Right forelimb (tissue), 1 donor: ENCODE measurements around the gene PTH1R.

Experiments
- DNase-seq: peaks from one replicate; pipeline ENCODE4 v3.0.0-alpha.2; 2018

The PTH1R gene

DNA sequence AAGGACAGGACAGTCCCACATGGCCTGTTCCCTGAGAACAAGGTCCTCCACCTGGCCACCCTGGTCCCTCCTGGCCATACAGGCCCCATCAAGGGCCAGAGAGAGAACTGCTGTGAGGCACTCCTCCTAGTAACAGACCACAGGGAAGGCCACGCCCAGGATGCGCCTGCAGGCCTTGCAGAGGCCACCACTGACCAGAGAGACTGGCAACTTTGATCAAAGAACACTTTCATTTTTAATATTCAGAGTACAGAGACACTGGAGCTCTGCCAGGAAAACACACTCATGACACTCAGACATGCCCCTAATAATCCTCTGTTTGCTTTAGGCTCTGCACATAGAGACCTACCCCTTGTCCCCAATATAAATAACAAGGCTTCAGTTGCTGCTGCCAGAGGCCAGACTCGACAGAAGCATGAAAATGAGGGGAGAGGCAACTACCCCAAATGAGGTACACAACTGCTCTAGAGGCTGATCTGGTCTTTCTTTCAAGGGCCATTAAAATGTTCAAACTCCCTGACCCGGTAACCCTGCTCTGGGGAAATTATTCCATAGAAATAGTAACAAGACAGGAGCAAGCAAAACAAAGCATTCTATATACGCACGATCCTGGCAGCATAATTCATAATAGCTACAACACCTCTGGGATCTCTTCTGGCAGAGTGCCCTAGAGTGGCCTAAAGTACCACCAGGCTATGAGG lies 54.3 kb downstream of the PTH1R start:
- no peak for DNase-seq

DNA sequence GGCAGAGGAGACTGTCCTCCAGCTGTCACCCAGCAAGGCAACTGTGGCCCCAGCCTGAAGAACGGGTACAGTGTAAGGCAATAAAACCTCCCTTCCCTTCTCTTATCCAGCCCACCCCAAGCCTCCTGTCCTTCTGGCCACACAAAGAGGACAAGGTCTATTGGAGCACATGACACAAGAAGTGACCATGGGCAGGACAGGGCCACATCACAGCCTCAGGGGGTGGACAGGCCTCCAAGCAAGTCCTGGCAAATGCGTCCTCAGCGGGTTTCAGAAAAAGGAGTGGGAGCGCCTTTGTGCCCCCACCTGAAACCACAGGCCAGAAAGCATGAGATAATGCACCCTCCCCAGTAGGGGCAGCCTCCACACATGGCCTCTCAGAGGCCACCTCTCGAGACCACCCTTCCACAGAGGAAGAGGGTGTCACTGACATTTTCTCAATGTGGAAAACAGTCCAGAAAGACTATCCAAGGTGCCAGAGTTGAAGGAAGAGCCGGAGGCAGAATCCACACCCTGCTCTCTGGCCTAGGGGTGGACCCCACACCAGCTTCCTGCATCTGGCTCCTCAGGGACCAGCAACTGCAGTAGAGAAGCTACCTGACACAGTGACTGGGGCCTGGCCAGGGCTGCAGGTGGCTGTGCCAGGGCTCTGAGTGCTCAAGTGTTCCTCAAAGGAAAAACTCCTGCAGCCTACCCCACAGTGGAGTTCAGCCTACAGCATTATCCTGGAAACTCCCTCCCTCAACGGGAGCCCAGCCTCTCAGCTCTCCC lies 55.1 kb downstream of the PTH1R start:
- DNase-seq = no peak

DNA sequence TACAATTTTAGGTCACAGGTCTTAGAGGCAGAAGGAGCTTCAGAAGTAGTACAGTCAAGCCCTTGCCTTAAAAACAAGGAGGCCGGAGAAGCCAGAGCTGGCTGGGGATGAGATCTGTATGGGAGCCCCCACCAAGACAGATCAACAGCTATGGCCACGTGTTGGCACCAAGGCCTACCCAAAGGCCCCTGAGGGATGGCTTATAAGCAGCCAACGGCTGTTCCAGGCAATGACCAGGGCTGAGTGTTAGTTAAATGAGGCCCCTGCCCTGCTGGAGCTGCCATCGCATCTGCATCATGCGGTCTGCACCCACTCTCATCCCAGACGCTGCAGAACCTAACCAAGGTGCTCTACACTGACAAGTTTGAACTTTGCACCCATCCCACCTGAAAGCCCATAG lies 55.7 kb downstream of the PTH1R start:
- DNase-seq = no peak

DNA sequence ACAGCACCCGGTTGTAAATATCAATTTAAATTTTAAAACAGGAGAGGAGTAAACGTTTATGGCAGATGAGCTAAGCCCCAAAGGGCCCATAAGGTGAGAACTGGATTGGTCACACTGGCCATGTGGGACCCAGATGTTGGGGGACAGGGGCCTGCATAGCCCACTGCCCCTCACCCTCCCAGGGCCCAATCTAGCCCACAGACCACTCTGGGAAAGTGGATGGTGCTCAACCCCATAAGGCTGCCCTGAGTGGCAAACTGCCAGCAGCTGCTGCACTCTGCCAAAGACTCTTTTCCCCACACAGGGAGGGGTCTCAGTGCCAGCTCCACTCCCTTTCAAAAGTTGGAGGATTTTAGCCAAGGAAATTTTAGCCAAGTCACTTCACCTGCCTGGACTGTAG lies 56.6 kb downstream of the PTH1R start:
- no peak for DNase-seq

DNA sequence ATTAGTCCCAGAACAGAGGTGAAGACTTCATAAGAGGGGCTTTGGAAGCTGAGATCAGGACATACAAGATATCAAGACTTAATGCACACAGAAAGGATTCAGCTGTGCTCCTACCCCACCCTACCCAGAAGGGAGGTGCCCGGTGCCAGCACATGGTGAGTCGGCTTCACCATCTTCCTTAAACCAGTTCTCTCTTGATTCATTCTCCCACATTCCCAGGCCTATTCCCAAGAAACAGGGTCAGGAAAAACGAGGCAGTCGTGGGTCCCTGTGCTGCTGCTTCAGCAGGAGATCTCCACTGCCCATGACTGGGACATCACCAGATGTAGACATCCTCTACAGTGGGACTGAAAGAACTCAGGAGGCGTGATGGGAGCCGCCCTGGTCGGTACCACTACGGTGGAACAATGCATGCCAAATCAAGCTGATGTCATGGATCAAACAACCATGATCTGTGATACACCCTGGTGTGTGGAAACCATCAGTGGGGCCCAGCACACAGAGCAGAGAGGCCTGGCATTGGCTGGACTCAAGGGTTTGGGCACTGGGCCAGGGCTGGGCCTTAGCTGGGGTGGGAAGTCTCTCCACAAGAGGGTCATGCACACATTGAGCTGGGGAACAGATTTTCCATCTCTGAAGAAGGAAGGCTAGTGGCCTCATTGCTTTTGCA lies 57.1 kb downstream of the PTH1R start:
- DNase-seq = no peak

DNA sequence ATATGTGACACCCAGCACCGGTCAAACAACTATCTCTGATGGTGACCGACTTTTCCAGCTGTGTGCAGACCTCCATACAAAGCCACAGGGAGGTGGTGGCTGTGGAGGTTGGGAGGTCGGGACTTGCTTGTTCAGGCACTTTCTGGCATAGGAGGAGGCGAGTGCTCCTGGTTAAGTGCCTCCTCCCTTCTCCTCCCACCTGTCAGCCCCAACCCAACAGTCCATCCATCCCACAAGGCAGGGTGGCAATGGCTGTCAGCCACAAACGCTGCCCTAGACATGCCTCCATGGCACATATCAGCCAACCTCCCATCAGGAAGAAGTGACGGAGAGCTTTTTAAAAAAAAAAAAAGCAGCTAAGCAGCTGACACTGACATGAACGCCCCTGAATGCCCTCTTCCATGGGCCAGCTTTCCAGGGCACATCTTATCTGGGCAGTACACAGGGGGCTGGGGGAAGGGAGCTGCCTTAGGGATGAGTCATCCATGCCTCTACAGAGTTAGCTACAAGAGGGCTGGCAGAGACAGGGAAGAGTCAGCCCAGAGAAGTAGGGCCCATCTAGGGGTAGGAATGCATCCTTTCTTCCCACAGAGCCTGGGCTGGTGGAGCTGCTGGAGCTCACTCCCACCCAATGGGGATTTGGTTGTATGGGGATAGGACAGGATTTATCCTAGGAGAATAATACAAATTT lies 57.8 kb downstream of the PTH1R start:
- no peak for DNase-seq

DNA sequence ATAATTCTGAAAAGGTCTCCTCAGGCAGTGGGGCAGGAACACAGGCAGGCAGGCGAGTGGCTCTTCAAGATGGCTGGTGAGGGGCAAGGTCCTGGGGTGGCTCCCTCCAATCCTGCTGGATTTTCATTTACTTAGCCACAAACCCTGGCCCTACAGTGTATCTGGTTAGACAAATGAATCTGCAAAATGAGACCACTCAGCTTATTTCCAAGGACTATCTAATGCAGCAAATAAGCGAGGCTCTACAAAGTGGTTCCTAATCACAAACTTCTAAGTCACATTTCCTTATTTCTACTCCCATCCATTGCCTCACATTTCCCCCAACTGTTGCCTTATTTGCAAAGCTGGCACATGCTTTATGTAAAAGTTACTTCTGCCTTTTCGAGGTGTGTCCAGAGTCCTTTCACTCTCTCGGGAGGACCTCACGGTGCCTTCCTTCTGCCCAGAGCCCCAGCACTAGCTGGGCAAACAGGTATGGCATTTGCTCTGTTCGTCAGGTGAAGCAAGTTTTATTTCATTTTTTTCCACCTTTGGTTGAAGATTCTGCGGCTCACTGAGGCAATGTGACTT lies 58.6 kb downstream of the PTH1R start:
- DNase-seq = no peak

DNA sequence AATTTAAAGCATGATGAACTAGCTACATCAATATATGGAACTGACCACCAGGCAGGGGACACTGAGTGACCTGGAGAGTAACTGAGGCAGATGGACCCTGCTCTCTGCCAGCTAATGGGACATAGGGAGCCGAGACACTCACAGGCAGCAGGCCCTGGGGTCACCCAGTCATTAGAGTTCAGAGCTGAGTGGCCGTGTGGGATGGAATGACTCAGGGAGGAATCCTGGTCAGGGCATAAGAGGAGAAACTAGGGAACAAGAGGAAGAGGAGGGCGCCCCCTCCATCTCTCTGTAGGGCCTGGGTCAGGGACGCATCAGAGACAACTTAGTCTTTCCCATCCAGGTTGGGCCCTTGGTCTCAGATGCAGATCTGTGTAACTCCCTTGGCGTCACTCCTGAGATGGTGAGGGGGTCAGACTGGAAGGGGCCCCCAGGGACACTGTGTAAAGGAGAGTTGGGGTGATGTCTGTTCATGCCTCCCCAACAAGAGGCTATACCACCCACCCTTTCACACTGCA lies 59.3 kb downstream of the PTH1R start:
- no peak for DNase-seq

DNA sequence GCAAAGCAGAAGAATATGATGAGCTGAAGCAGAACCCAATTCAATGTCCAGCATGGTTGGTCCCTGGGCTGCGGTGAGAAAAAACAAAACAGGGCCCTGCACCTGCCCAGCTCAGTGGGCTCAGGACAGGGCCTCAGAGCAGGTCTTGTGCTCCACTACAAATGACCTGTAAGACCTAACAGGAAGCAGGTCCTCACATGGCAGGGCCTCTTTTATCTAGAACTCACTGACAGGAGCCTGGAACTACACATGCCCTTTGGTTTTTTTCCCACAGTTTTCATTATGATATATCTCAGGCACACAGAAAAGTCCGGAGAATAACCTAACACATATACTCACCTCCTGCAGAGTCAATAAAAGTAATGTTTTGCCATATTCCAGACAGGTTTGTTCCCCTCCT lies 60.6 kb downstream of the PTH1R start:
- DNase-seq = no peak

DNA sequence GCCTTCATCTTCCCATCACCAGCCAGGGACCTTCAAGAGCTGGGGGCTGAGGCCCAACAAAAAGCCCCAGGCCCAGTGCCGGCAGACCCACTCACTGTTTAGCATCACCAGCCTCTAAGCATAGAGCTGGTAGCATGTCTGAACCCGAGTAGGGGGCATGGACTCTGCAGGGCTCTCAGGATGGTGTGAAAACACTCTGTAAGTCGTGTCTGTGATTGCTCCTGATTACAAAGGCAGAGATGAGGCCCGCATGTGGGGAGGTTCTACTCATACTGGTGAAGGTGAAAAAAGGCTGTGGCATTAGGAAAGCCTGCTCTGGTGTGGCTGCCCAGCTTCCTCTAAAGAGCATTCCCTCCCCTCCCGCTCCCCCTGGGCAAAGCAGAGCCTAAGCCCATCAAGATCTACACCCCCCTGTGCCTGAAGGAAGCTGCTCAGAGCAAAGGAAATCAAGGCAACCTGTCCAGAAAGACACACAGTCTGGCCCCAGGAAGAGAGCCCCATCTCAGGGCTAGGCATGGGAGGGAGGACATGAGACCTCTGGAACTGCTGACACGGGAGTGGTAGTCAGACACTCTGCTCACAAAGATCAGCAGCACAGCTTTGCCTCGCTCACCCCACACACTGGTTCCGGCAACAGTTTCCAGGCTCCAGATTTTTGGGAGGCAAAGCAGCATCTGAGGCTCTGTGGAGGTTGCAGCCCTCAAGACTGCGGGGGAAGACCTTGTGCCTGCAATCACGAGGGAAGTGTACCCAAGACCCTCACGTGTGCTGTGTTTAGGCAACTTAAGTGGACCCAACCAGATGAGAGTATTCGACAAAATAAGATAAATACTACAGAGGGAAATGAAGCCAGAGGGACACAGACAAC lies 62.3 kb downstream of the PTH1R start:
- DNase-seq = no peak

DNA sequence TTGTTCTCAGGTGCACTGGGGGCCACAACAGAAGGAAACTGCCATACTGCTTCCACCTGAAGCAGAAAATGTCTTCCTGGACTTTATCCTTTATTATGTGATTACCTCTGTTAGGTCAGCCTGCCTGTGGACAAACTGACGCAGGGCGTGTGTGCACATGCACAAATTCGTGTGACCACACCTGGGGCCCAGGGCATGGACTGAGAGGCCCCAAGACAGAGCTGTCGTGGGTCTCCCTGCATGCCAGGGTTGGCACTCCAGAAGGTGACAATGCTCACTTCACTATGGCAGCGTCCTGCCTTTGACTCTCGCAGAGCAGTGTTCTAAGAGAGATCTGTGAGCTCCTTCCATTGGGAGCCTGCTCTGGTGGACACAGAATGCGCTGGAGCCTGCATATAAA lies 64.6 kb downstream of the PTH1R start:
- DNase-seq = no peak

DNA sequence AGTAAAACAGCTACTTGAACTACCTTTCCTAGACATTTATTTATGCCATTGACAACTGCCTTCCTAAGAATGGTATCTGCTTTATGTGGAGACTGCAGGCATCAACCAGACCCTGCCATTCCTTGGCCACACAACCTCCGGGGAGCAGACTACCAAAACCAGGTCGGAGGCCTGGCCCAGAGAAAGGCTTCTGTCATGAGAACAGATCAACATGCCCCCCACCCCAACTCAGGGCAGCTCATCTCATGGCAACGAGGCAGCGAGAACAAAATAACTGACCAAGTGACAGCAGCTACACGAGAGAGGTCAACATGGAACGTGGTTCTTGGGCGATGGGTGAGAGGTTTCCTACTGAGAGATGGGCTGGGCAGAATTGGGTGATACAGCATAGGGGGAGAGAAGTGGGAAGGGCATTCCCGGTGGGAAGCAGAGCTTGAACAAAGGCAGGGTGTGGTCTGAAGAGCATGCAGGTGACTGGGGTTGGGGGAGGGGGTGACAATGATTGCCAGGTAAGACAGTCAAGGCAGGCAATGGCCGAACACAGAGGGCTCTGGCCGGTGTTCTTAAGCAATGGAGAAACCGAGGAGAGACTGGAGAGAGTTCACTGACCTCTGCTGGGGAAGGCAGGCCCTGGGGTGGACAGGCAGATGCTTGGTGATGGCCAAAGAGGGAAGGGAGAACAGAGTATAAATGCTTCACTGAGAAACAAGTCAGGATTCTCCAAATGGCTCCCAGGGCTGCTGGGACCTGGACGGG lies 65.1 kb downstream of the PTH1R start:
- no peak for DNase-seq

DNA sequence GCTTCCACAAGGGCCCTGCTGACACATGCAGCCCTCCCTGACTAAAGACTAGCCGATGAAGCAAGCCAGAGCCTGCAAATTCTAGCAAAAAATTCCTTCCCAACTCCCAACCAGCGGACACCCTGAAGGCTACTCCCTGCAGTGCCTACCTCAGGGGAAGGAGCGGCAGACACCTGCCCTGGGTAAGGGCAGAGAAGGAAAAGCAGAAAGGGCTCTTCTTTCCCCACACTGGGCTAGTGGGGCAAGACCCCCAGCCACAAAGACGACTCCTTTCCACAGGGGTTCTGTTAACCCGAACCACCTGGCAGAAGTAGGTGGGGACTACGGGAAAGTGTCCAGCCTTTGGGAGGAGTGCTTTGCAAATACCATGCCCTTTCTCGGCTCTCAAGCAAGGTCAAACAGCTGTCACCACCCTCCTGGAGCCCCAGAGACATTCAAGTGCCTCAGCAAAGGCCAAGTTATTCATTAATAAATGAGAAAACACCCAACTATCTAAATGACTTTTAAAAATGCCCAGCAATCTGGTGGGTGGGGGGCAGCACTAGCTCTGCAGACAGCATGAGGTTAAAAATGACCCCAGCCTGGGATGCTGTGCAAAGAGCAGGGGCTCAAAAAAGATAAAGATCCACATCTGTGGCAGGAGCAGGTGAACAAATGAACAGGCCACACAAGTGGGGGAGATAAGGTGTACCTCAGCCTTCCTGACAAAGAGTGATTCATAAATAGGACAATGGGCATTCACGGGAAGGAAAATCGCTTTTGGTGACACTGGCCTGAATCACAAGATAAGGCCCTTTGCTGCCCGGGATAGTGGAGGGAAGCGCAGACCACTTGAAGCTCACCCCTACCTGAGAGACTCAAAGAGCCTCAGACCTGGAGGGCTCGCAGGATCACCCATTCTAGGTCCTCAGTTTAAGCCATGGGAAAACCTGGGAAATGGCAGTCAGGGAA lies 66.0 kb downstream of the PTH1R start:
- no peak for DNase-seq

DNA sequence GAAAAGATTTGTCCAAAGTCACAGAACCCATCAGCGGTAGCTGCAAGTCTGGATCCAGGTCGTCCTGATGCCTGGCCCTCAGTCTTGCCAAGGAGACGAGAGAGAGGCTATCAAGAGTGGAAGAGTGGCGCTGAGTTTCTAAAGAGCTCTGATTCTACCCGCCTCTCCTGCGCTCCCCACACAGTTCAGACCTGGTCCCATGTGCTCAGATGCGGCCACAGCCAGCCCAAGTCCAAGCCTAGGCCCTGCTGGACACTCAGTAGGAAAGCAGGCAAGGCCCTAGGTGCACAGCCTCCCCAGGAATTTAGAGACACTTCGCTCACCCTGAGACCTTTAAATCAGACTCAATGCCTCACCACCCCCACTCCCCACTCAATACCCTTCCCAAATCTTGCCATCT lies 66.7 kb downstream of the PTH1R start:
- DNase-seq = no peak

DNA sequence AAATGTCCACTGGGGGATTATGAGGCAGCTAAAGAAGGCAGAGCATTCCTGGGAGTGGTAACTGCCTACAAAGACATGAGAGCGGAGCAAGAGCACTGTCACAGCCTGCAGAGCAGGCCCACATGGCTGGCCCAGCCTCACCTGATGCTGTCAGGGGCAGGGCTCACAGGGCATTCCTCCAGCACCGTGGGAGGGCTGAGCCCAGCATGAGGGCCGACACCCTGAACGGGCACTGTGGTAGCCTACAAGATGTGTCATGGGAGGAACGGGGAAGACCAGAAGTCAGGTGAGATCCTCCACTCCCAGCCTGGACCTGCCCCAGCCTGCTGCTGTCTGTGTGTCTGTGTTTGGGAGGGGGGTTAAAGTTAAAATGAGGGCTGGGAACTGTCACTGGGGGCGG lies 68.9 kb downstream of the PTH1R start:
- DNase-seq = no peak

DNA sequence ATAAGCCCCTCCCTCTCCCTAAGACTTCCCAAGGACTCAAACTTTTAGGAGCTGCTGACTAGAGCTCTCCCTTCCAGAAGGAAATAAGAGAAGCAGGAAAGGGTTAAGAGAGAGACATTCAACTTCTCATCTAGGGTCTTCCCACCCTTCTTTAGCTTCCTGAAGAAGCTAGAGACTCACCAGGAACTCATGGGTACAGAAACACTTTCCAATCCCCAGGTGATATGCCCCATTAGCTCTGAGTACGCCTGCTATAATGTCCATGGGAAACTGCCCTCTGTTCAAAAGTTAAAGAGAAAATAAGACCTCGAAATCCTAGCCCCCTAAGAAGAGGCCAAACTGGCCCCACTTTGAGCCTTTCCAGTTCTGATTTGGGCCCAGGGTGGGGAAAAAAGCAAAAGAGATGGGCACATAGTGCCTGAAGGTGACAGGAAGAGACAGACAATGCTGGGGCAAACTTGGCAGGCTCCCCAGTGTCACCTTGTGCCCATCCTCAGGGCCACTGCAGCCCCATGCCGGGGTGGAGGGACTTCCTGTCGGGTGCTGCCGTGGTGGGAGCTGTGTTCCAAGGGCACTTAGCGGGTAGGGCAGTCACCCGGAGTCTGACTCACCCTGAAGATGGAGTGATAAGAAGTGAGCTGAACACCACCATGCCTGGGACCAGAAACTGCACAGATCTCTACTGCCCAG lies 69.5 kb downstream of the PTH1R start:
- no peak for DNase-seq

DNA sequence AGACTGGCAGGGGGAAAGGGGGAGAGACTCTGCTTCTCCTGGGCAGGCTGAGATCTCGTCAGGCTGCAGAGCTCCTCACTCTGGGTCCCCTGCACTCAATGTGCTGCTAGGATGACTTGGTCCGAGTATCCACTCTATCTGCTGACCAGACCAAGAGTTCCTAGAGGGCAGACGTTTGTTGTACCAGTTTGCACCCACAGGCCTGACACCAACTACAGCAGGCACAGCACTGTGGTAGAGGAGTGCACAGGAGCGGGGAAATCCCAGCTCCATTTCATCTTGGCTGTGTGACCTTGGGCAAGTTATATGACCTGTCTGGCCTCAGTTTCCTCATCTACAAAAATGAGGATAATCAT lies 70.0 kb downstream of the PTH1R start:
- no peak for DNase-seq

DNA sequence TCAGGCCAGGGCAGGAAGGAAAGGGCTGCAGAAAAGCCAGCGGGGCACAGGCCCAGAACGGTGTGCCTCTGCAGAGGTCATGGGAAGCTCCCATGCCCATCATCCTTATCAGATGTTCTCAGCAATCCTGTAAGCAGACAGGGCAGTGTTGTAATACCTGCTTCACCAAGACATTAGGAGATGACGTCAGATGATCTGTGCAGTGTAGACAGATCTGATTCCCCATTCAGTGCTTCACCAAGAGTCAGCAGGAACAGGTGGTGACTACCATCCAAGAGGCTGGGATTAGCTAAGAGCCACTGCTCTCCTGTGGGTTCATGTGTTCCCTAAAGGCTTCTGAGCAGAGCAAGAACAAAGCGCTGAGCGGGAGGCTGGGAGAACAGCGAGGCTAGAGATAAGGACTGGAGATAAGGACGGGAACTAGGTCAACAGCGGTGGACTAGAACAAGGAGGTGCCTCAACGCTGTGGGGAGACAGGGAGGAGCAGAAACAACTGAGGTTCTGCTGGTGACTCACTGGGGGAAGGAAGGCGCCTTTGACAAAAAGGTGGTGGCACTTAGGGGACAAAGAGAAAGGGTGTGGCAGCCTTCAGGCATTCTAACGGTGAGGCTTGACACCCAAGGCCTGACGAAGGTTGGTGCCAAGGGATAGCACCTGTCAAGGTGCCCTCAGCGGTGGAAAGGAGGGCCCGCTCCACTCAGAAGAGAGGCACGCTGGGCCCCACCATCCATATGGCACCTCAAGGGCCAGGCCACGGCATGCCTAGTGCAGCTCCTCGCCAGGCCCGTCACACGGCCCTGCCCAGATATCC lies 70.7 kb downstream of the PTH1R start:
- DNase-seq = no peak
